Activated naive CD4-positive, alpha-beta T cell treated with anti-CD3 and anti-CD28 coated beads for 36 hours (primary cell): ENCODE results near the gene KLHL29. TPM values are rescaled to one million over a fixed set of nuclear protein-coding genes. Genes with fewer than 3 reads are reported as not detected.

Experiments used
- CTCF ChIA-PET: fragments of 350-600 bp; sonication (Branson Sonifier 250); formaldehyde crosslinking; loops from one replicate; lab custom pipeline; 2021; ENCODE audit warnings: antibody characterized with exemption; lab: Charles Lee
- DNase-seq: peaks from one replicate; pipeline ENCODE4 v3.0.0-alpha.2; 2020
- H3K27ac Mint-ChIP-seq: one replicate; pipeline ENCODE4 v1.8.0; 2021; ENCODE audit warnings: mild to moderate bottlenecking, mixed read lengths
- H3K27me3 Mint-ChIP-seq: one replicate; pipeline ENCODE4 v1.8.0; 2021; ENCODE audit warnings: low read depth, mixed read lengths
- H3K36me3 Mint-ChIP-seq: one replicate; pipeline ENCODE4 v1.8.0; 2021; ENCODE audit warnings: low read depth, mixed read lengths
- H3K4me1 Mint-ChIP-seq: one replicate; pipeline ENCODE4 v1.8.0; 2021; ENCODE audit warnings: low read depth, mixed read lengths
- H3K4me3 Mint-ChIP-seq: one replicate; pipeline ENCODE4 v1.8.0; 2021; ENCODE audit warnings: mild to moderate bottlenecking, moderate library complexity, mixed read lengths
- H3K9me3 Mint-ChIP-seq: one replicate; pipeline ENCODE4 v1.8.0; 2021; ENCODE audit warnings: mixed read lengths
- intact Hi-C: fragments of 100-400 bp; cut with micrococcal nuclease; formaldehyde crosslinking; loops from one replicate; pipeline ENCODE4 v1.15.1; 2023
- total RNA-seq, 2 experiments: library from RNA; stranded (reverse); gene quantifications; one replicate each; pipeline ENCODE4 v1.2.3, GENCODE V29; 2021

KLHL29 gene
- total RNA-seq, 2 experiments from 2014 or later: 2.4 to 2.9 TPM

GRCh38 chr2:23602116-23602515, 217.1 kb downstream of the KLHL29 start:
- intact Hi-C loops: no loop called here
- H3K27ac Mint-ChIP-seq: no peak overlapping the region
- no peak overlapping the region for H3K4me3 Mint-ChIP-seq
- peaks cover 4% of the 10 kb centered on the region for H3K36me3 Mint-ChIP-seq
- CTCF ChIA-PET: no interaction called here
- H3K4me1 Mint-ChIP-seq: no peaks in the 10 kb centered on the region
- H3K27me3 Mint-ChIP-seq: no peaks in the 10 kb centered on the region
- no peak for DNase-seq
- peaks cover 9% of the 10 kb centered on the region for H3K9me3 Mint-ChIP-seq

DNA sequence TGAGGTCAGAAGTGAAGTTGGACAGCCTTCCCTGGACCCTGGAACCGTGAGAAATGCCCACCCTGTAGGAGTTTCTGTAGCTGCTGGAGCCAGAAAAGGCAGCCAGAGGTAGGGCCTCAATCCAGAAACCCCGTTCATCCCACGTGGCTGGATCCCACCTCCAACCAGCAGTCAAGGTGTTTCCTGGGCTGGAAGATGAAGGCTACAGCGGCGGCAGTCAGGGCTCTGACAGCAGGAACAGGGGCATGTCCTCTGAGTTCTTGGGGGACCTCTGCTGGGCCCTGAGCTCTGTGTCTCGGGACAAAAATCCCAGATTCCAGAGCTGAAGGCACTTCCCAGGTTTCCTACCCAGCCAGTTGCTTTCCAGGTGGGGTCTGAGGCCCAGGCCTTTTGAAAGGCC, 218.2 kb downstream of the KLHL29 start:
- intact Hi-C loops: no loop called here
- Mint-ChIP-seq H3K4me3 (no peak overlapping the region), H3K27ac (no peak overlapping the region), H3K36me3 (peaks cover 4% of the 10 kb centered on the region), H3K9me3 (peaks cover 9% of the 10 kb centered on the region), H3K4me1 (no peaks in the 10 kb centered on the region), H3K27me3 (no peaks in the 10 kb centered on the region)
- CTCF ChIA-PET: interaction anchor here (0.6 kb wide), 1 partner anchor 699 kb away, joined by 3 read pairs; no protein-coding TSS in a partner anchor
- no peak for DNase-seq

DNA sequence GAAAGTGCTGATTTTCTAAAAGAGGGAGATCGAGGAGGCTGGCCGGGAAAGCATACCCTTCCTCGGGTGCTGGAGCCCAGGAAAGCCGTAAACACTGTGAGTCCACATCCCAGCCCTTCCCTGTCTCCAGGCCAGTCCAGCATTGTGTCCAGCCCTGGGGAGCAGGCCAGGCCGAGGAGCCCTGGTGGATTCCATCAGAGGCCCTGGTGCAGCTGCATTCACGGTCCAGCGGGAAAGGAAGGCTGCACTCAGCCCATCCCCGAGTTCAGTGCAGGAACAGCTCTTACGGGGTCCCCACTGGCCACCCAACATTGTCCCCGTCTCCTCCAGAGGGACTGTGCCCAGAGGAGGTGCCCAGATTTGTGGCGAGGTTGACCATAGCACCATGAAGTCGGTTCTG, 218.6 kb downstream of the KLHL29 start:
- CTCF ChIA-PET: no interaction called here
- no peaks in the 10 kb centered on the region for H3K27me3 Mint-ChIP-seq
- no peak overlapping the region for H3K4me3 Mint-ChIP-seq
- H3K36me3 Mint-ChIP-seq: peaks cover 4% of the 10 kb centered on the region
- intact Hi-C loops: no loop called here
- no peak overlapping the region for H3K27ac Mint-ChIP-seq
- H3K9me3 Mint-ChIP-seq: peaks cover 9% of the 10 kb centered on the region
- DNase-seq: no peak
- H3K4me1 Mint-ChIP-seq: no peaks in the 10 kb centered on the region

- no peaks in the 10 kb centered on the region for H3K27me3 Mint-ChIP-seq
- H3K27ac Mint-ChIP-seq: no peak overlapping the region
- H3K4me3 Mint-ChIP-seq: no peak overlapping the region
These were observed 219.8 kb downstream of the KLHL29 start for GRCh38 chr2:23604731-23605130.

DNA sequence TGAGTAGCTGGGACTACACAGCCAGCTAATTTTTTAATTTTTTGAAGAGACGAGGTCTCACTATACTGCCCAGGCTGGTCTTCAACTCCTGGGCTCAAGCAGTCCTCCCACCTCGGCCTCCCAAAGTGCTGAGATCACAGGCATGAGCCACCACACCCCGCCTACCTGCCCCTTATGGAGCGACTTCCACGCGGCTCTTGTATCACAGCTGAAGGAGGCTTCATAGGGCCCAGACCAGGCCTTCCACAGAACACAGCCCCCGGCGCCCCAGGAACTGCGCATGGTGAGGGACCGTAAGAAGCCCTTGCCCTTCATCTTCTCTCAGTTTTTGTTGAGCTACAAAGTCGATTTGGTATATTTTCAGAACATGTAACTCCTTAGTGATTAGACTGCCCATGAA, 220.3 kb downstream of the KLHL29 start:
- H3K9me3 Mint-ChIP-seq: peaks cover 9% of the 10 kb centered on the region
- no peak overlapping the region for H3K27ac Mint-ChIP-seq
- no peaks in the 10 kb centered on the region for H3K4me1 Mint-ChIP-seq
- no peak for DNase-seq
- peaks cover 9% of the 10 kb centered on the region for H3K36me3 Mint-ChIP-seq
- intact Hi-C loops: no loop called here
- H3K4me3 Mint-ChIP-seq: no peak overlapping the region
- no peaks in the 10 kb centered on the region for H3K27me3 Mint-ChIP-seq
- CTCF ChIA-PET: no interaction called here

More at GRCh38 chr2:23604731-23605130, 219.8 kb downstream of the KLHL29 start:
- DNase-seq: no peak
- Mint-ChIP-seq H3K9me3 (peaks cover 9% of the 10 kb centered on the region), H3K36me3 (peaks cover 9% of the 10 kb centered on the region), H3K4me1 (no peaks in the 10 kb centered on the region)
- intact Hi-C loops: no loop called here
- CTCF ChIA-PET: no interaction called here

DNA sequence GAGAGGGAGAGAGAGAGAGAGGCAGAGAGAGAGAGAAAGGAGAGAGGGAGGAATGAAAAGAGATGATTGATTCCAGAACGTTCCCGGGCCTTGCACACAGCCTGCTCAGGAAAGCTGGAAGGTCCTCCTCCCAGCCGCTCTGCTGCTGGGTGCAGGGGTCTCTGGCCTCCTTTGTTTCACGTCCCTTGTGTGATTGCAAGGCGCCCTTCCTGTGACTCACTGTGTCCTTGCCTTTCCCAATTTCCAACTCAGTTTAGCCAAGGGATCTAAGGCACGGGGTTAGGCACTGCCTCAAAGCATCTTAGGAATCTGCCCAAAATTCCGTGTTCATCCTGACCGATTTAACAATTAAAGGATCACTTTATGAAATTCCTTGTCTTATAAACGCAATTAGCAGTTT, 221.2 kb downstream of the KLHL29 start:
- H3K9me3 Mint-ChIP-seq: peaks cover 11% of the 10 kb centered on the region
- intact Hi-C loops: no loop called here
- no peak for DNase-seq
- no peak overlapping the region for H3K27ac Mint-ChIP-seq
- peaks cover 9% of the 10 kb centered on the region for H3K36me3 Mint-ChIP-seq
- CTCF ChIA-PET: no interaction called here
- H3K4me1 Mint-ChIP-seq: no peaks in the 10 kb centered on the region
- no peaks in the 10 kb centered on the region for H3K27me3 Mint-ChIP-seq
- no peak overlapping the region for H3K4me3 Mint-ChIP-seq

GRCh38 chr2:23606968-23607367, 222.0 kb downstream of the KLHL29 start:
- no peak for DNase-seq
- Mint-ChIP-seq H3K27me3 (no peaks in the 10 kb centered on the region), H3K4me3 (no peak overlapping the region), H3K27ac (no peak overlapping the region), H3K9me3 (peaks cover 14% of the 10 kb centered on the region), H3K4me1 (no peaks in the 10 kb centered on the region), H3K36me3 (peaks cover 9% of the 10 kb centered on the region)
- intact Hi-C loops: no loop called here
- CTCF ChIA-PET: no interaction called here

DNA sequence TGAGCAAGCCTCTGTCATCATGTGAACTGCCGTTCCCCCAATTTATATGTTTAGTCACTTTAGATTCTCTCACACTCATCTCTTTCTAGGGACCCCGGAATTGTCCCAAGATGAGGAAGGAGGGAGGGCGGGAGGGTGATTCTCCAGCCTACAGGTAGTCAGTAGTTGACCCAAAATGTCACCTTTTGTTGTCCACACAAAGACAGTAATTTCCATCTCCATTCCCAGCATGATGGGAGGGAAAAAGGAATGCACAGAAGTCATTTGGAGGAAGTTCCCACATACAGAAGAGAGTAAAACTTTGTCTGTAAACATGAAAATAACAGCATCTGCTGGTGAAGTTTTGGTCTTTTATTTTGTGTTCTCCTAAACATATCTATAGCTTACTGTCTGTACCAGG, 222.9 kb downstream of the KLHL29 start:
- Mint-ChIP-seq H3K27me3 (no peaks in the 10 kb centered on the region), H3K4me3 (no peak overlapping the region), H3K36me3 (peaks cover 9% of the 10 kb centered on the region), H3K9me3 (peaks cover 15% of the 10 kb centered on the region), H3K4me1 (peaks cover 2% of the 10 kb centered on the region), H3K27ac (no peak overlapping the region)
- intact Hi-C loops: no loop called here
- CTCF ChIA-PET: no interaction called here
- DNase-seq: no peak

DNA sequence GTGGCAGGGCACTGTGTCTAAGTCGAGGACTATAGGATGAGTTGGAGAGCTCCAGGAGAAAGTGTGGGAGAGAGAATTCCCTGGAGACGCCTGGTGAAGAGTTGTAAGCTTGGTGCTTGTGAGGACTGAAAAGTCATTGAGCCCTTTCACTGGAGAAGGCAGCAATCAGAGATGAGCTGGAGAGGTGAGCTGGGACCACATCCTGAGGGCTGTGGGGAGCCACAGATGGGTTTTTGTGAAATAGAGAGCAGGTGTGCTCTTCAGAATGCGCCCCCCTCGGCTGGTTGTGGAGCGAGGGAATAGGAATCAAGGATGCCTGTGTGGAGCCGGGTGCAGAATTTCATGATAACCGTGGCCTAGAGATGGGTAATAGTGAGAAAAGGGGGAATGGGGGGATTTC, 224.3 kb downstream of the KLHL29 start:
- peaks cover 10% of the 10 kb centered on the region for H3K4me1 Mint-ChIP-seq
- no peaks in the 10 kb centered on the region for H3K27me3 Mint-ChIP-seq
- peaks cover 9% of the 10 kb centered on the region for H3K36me3 Mint-ChIP-seq
- intact Hi-C loops: no loop called here
- no peak for DNase-seq
- no peak overlapping the region for H3K4me3 Mint-ChIP-seq
- CTCF ChIA-PET: no interaction called here
- no peak overlapping the region for H3K27ac Mint-ChIP-seq
- H3K9me3 Mint-ChIP-seq: peaks cover 15% of the 10 kb centered on the region

- Mint-ChIP-seq H3K27ac (no peak overlapping the region), H3K36me3 (peaks cover 6% of the 10 kb centered on the region), H3K9me3 (peaks cover 7% of the 10 kb centered on the region), H3K4me1 (peaks cover 15% of the 10 kb centered on the region), H3K4me3 (no peak overlapping the region), H3K27me3 (no peaks in the 10 kb centered on the region)
- CTCF ChIA-PET: no interaction called here
- DNase-seq: no peak
- intact Hi-C loops: no loop called here
These were observed 226.9 kb downstream of the KLHL29 start for GRCh38 chr2:23611839-23612238.

DNA sequence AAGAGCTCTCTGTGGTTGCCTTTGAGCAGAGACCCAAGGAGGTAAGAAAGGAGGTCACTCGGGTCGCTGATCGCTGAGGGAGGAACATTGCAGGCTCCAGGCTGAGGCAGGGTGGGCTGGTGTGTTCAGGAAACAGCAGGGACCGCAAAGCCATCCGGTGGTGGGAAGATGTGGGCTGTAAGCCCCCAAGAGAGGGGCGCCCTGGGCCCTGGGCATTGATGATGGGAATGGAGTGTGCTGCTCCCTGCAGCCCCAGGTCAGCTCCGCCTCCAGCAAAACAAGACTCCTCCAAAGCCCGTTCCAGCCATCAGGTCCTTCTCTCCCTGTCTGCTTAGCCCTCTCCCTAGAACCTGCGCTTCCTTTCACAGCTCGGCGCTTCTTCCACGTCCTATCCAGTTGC, 229.7 kb downstream of the KLHL29 start:
- no peaks in the 10 kb centered on the region for H3K27me3 Mint-ChIP-seq
- H3K4me3 Mint-ChIP-seq: no peak overlapping the region
- DNase-seq: no peak
- H3K4me1 Mint-ChIP-seq: peaks cover 15% of the 10 kb centered on the region
- CTCF ChIA-PET: no interaction called here
- peaks cover 7% of the 10 kb centered on the region for H3K9me3 Mint-ChIP-seq
- no peak overlapping the region for H3K27ac Mint-ChIP-seq
- no peaks in the 10 kb centered on the region for H3K36me3 Mint-ChIP-seq
- intact Hi-C loops: no loop called here

DNA sequence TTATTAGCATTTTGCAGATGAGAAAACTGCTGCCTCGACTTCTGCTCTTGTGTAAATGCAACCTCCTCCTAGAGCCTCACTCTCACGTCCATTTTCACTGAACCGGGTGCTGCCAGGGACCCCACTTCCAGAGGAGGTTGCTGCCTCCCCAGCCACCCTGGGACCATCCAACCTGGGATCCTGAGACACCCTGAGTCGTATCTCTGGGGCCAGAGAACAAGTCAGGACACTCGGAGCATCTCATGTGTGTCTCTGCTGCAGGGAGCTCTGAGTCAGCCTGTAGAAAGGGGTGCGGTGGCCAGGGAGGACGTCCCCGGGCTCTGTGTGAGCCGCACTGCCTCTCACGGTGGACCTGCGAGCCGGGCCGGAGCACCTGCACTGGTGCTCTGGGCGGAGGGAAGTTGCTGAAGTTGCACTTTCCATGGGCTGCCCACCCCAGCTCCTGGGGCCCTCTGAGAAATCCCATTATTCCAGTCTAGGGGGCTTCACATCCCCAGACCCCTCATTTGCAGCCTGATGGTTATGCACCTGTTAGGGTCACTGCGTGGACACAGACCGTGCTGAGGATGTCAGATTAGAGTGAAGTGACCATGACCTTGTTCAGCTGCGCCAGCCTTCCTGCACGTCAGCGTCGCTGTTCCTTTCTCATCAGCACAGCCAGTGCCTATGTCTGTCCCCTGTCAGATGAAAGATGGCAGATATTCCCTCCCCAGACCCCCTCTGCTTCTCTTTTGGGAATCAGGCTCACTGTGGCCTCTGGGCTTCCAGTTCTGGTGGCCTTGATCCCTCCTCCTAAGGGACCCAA, 230.4 kb downstream of the KLHL29 start:
- Mint-ChIP-seq H3K36me3 (no peaks in the 10 kb centered on the region), H3K9me3 (peaks cover 4% of the 10 kb centered on the region), H3K4me1 (peaks cover 15% of the 10 kb centered on the region), H3K4me3 (no peak overlapping the region), H3K27ac (no peak overlapping the region), H3K27me3 (no peaks in the 10 kb centered on the region)
- DNase-seq: no peak
- intact Hi-C loops: no loop called here
- CTCF ChIA-PET: no interaction called here

GRCh38 chr2:23616630-23617029, 231.7 kb downstream of the KLHL29 start:
- no peak overlapping the region for H3K4me3 Mint-ChIP-seq
- H3K4me1 Mint-ChIP-seq: peaks cover 15% of the 10 kb centered on the region
- CTCF ChIA-PET: no interaction called here
- intact Hi-C loops: no loop called here
- no peaks in the 10 kb centered on the region for H3K27me3 Mint-ChIP-seq
- H3K27ac Mint-ChIP-seq: no peak overlapping the region
- H3K36me3 Mint-ChIP-seq: no peaks in the 10 kb centered on the region
- no peak for DNase-seq
- H3K9me3 Mint-ChIP-seq: peaks cover 4% of the 10 kb centered on the region
